Heart right ventricle (tissue), 16 donors: ENCODE measurements around the gene NEB. TPM values are rescaled to one million over a fixed set of nuclear protein-coding genes. Genes with fewer than 3 reads are reported as not detected.

ENCODE experiments used
- ATAC-seq, 8 donors: fragments of 200-7000 bp; cut with Tn5 transposase; one replicate each; pipeline ENCODE4 v1.9.1; 2020; ENCODE audit warnings: mild to moderate bottlenecking in 8 of 8, moderate library complexity in 8 of 8, moderate number of reproducible peaks in 1 of 8
- DNase-seq, 2 donors: peaks; one replicate each; pipeline ENCODE4 v3.0.0-alpha.2; 2020
- H3K27ac ChIP-seq, 10 donors: fragments of 200-600 bp; sonication (generic) in 2 of 10; one replicate each; pipeline versions ENCODE4 v1.5.0 to v1.8.0; 2020 to 2022; ENCODE audit warnings: mild to moderate bottlenecking in 3 of 10
- H3K27me3 ChIP-seq, 7 donors: fragments of 200-600 bp; one replicate each; pipeline ENCODE4 v1.8.0; 2021 to 2022; ENCODE audit warnings: mild to moderate bottlenecking in 2 of 7
- H3K36me3 ChIP-seq, 9 donors: fragments of 200-600 bp; sonication (generic) in 1 of 9; one replicate each; pipeline versions ENCODE4 v1.5.0 to v1.8.0; 2020 to 2022; ENCODE audit warnings: mild to moderate bottlenecking in 2 of 9
- H3K4me1 ChIP-seq, 9 donors: fragments of 200-600 bp; sonication (generic) in 1 of 9; one replicate each; pipeline versions ENCODE4 v1.5.0 to v1.8.0; 2020 to 2022; ENCODE audit warnings: mild to moderate bottlenecking in 4 of 9
- H3K4me3 ChIP-seq, 10 donors: fragments of 200-600 bp; sonication (generic) in 2 of 10; one replicate each; pipeline versions ENCODE4 v1.5.0 to v1.8.0; 2020 to 2022; ENCODE audit warnings: mild to moderate bottlenecking in 7 of 10, moderate library complexity in 2 of 10
- H3K9me3 ChIP-seq, 11 donors: fragments of 200-600 bp in 10 of 11; sonication (generic) in 2 of 11; one replicate each; pipeline versions ENCODE4 v1.5.0 to v1.8.0; 2013 to 2022; ENCODE audit warnings: mild to moderate bottlenecking in 2 of 11, control low read depth in 1 of 11, moderate library complexity in 1 of 11
- WGBS, 2 donors: extraction: QIAGEN DNeasy Blood & Tissue Kit; methylation state at CpG; one replicate each; pipeline ENCODE4 v1.1.7; 2013; ENCODE audit warnings: inconsistent platforms in 1 of 2; 5-methylcytosine and 5-hydroxymethylcytosine counted together
- intact Hi-C, 10 donors: fragments of 100-400 bp; cut with DNase I; formaldehyde crosslinking; loops; one replicate each; pipeline versions ENCODE4 v1.11.1 to v1.14.2; 2022
- polyA plus RNA-seq, 2 donors: library from polyadenylated mRNA; stranded (reverse); fragments of 200-250 nt; gene quantifications; one replicate each; pipeline ENCODE4 v1.2.3, GENCODE V29; 2013
- total RNA-seq, 10 donors: library from RNA; stranded (reverse); fragmentation: NEBNext Ultra II Directional in 3 of 10; extraction: Animal tissue kit (Norgen Biotek cat#: 25700) in 3 of 10; gene quantifications; one replicate each; pipeline versions ENCODE4 v1.2.1 to v1.2.4, GENCODE V29; 2021 to 2023
- TF ChIP-seq, protein P1 (sequence below), 9 donors: fragments of 200-600 bp; sonication (generic) in 2 of 9; IDR thresholded peaks; one replicate each; pipeline versions ENCODE4 v1.5.0 to v1.8.0; 2021 to 2022; ENCODE audit warnings: antibody characterized with exemption in 9 of 9, mild to moderate bottlenecking in 5 of 9, moderate library complexity in 1 of 9
- donor health status: Arrhythmogenic right ventricular cardiomyopathy.
- donor health status: ischemic (EF 13 %, LVEDD 7.1; RV severe dilation, severe dysfunction).
- donor health status: healthy with polysubstance abuse.
- donor health status: DM: no; HTN: yes; CAD: no.
- donor health status: DM: no; HTN: no; CAD: no.
- donor health status: ischemic (EF 25% LVEDD 6.9; RV normal size, moderate dysfunction).
- donor health status: ischemic (EF 25% LVEDD 5.7; RV mildly dilated, moderate dysfunction).
- donor health status: healthy.
- donor health status: DM: yes; HTN: yes; CAD: no.
- donor health status: Ischemic cardiomyopathy.
- donor health status: ischemic (EF 35%, LVEDD 5.7; RV mildly dilated, moderate dysfunction).
- donor health status: nonischemic (EF 11% LVEDD 7.7; RV severe dilation, severe dysfunction).
- donor health status: DM: yes; HTN: yes; CAD: no.
- donor health status: PGD.
- donor health status: ischemic (EF 29% LVEDD 5.4; RV normal size, mild dysfunction).
- donor health status: nonischemic (EF 23%, LVEDD 6.1; RV moderate dilation, normal function).

Gene NEB
- total and polyA plus RNA-seq, 12 donors: 0.32 to 19.4 (median 3.8) TPM

DNA sequence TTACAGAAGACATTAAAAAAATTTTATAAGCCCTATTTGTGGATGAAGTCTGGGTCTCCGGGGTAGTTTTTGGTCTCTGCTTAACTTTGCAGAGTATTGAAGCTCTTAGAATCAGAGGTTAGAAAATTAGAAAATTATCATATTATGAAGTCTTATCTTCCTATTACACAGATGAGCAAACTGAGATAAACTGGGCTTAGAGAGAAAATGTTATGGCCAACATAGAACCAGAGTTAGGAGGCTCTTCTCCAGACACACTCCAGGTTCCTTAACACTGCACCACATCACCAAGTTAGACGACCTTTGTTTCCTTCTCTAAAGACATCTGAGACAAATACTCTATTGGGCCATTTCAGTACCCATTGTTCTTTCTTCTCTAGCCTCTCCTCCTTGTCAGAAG lies 36.7 kb upstream of the NEB start:
- 84 to 86% methylated on average over 2 of the region's 2 CpGs for WGBS, 2 donors
- DNase-seq (no peak), ATAC-seq (no peak)
- TF ChIP-seq, protein P1, sequence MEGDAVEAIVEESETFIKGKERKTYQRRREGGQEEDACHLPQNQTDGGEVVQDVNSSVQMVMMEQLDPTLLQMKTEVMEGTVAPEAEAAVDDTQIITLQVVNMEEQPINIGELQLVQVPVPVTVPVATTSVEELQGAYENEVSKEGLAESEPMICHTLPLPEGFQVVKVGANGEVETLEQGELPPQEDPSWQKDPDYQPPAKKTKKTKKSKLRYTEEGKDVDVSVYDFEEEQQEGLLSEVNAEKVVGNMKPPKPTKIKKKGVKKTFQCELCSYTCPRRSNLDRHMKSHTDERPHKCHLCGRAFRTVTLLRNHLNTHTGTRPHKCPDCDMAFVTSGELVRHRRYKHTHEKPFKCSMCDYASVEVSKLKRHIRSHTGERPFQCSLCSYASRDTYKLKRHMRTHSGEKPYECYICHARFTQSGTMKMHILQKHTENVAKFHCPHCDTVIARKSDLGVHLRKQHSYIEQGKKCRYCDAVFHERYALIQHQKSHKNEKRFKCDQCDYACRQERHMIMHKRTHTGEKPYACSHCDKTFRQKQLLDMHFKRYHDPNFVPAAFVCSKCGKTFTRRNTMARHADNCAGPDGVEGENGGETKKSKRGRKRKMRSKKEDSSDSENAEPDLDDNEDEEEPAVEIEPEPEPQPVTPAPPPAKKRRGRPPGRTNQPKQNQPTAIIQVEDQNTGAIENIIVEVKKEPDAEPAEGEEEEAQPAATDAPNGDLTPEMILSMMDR (IDR thresholded peaks at IDR 0.05): no peak
- H3K4me3 ChIP-seq: no peak overlapping the region
- peaks cover 0 to 3% (median 0%) of the 10 kb centered on the region in 11 donors for H3K9me3 ChIP-seq
- peak overlapping the region in 1 of 10 donors; percentile 6 for H3K27ac ChIP-seq
- peaks cover 0 to 10% (median 0%) of the 10 kb centered on the region in 9 donors for H3K36me3 ChIP-seq
- peaks cover 0 to 52% (median 16%) of the 10 kb centered on the region in 9 donors for H3K4me1 ChIP-seq
- intact Hi-C loops: no loop called here
- no peaks in the 10 kb centered on the region for H3K27me3 ChIP-seq

DNA sequence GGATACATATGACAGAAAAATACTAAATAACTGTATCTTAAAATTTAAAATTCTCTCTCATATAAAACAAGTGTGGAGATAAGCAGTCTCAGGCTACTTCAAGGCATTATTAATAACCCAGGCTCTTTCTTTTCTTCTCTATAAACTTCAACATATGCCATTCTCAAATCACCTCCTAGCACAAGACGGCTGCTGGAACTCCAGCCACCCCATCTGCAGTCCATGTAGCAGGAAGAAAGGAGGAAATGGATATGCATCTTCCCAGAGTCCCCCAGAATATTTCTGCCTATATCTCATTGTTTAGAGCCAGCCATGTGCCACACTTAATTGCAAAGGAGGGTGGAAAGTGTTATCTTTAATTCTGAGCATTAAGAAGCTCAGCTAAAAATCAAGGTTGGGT lies 35.3 kb upstream of the NEB start:
- no peak for DNase-seq
- H3K27me3 ChIP-seq: no peaks in the 10 kb centered on the region
- no peak overlapping the region for H3K27ac ChIP-seq
- H3K4me3 ChIP-seq: no peak overlapping the region
- TF ChIP-seq, protein P1 (IDR thresholded peaks at IDR 0.05): no peak
- H3K4me1 ChIP-seq: peaks cover 0 to 55% (median 16%) of the 10 kb centered on the region in 9 donors
- H3K9me3 ChIP-seq: peaks cover 0 to 3% (median 0%) of the 10 kb centered on the region in 11 donors
- intact Hi-C loops: no loop called here
- no peak for ATAC-seq
- peaks cover 0 to 6% (median 0%) of the 10 kb centered on the region in 9 donors for H3K36me3 ChIP-seq
- 96 to 98% methylated on average over 1 of the region's 1 CpG for WGBS, 2 donors

- H3K4me1 ChIP-seq: peaks cover 0 to 40% (median 9%) of the 10 kb centered on the region in 9 donors
- no peak for DNase-seq
- intact Hi-C loops: no loop called here
- H3K27ac ChIP-seq: no peak overlapping the region
- H3K4me3 ChIP-seq: no peak overlapping the region
- ATAC-seq: no peak
- 46 to 61% methylated on average over 2 of the region's 2 CpGs for WGBS, 2 donors
- H3K27me3 ChIP-seq: no peaks in the 10 kb centered on the region
- H3K36me3 ChIP-seq: peaks cover 0 to 6% (median 0%) of the 10 kb centered on the region in 9 donors
- peaks cover 0 to 3% (median 0%) of the 10 kb centered on the region in 11 donors for H3K9me3 ChIP-seq
- TF ChIP-seq, protein P1 (IDR thresholded peaks at IDR 0.05): no peak
Measured at GRCh38 chr2:151767536-151767935, 33.3 kb upstream of the NEB start.

GRCh38 chr2:151766437-151767153 lies 32.3 kb upstream of the NEB start:
- no peaks in the 10 kb centered on the region for H3K27me3 ChIP-seq
- H3K9me3 ChIP-seq: peaks cover 0 to 3% (median 0%) of the 10 kb centered on the region in 11 donors
- intact Hi-C loops: no loop called here
- H3K36me3 ChIP-seq: peaks cover 0 to 6% (median 0%) of the 10 kb centered on the region in 9 donors
- peaks cover 0 to 35% (median 8%) of the 10 kb centered on the region in 9 donors for H3K4me1 ChIP-seq
- H3K27ac ChIP-seq: peak overlapping the region in 1 of 10 donors; percentile 29
- TF ChIP-seq, protein P1 (IDR thresholded peaks at IDR 0.05): no peak
- no peak overlapping the region for H3K4me3 ChIP-seq
- ATAC-seq (peak in 7 of 8 donors; percentile 11 to 71 (median 41)), DNase-seq (peak in 1 of 2 donors; percentile 28)
- WGBS, 2 donors: 62 to 72% methylated on average over 4 of the region's 4 CpGs
